Fibroblast of lung (primary cell): ENCODE results near the gene DKK2. TPM values are rescaled to one million over a fixed set of nuclear protein-coding genes. Genes with fewer than 3 reads are reported as not detected.

Source experiments
- DNase-seq, 2 donors: peaks; one replicate each; pipeline versions ENCODE4 v3.0.0 to v3.0.0-alpha.2; 2010; ENCODE audit warnings: low read depth in 2 of 2
- H2AFZ ChIP-seq: 2 replicates; pipeline ENCODE4 v1.5.1; 2012; ENCODE audit warnings: low read length, control low read depth, inconsistent platforms
- H3K27ac ChIP-seq: 2 replicates; pipeline ENCODE4 v1.5.1; 2011; ENCODE audit warnings: low read length, control low read depth; ENCODE audit not compliant: insufficient read depth
- H3K27me3 ChIP-seq: 2 replicates; pipeline ENCODE4 v1.5.1; 2011; ENCODE audit warnings: mild to moderate bottlenecking, low read length; ENCODE audit not compliant: control insufficient read depth, insufficient read depth
- H3K36me3 ChIP-seq: 2 replicates; pipeline ENCODE4 v1.5.1; 2011; ENCODE audit warnings: low read length; ENCODE audit not compliant: control insufficient read depth, insufficient read depth
- H3K4me1 ChIP-seq: 2 replicates; pipeline ENCODE4 v1.5.1; 2011; ENCODE audit warnings: low read length; ENCODE audit not compliant: control insufficient read depth, insufficient read depth; ENCODE audit errors: extremely low read depth
- H3K4me2 ChIP-seq: 2 replicates; pipeline ENCODE4 v1.5.1; 2011; ENCODE audit warnings: low read length, control low read depth; ENCODE audit not compliant: insufficient read depth; ENCODE audit errors: extremely low read depth
- H3K4me3 ChIP-seq, 4 experiments: fragments of 200-600 bp in 1 of 4; sonication (generic) in 1 of 4; replicated peaks in 1 of 4; 2 replicates each; pipeline ENCODE4 v1.5.1; 2011 to 2016; ENCODE audit warnings: low read length in 4 of 4, low read depth in 3 of 4, mild to moderate bottlenecking in 3 of 4, control low read depth in 2 of 4, inconsistent platforms in 1 of 4, mixed read lengths in 1 of 4; ENCODE audit not compliant: insufficient read depth in 1 of 4; ENCODE audit errors: control extremely low read depth in 1 of 4
- H3K79me2 ChIP-seq: 2 replicates; pipeline ENCODE4 v1.5.1; 2012; ENCODE audit warnings: mild to moderate bottlenecking, low read length, inconsistent platforms; ENCODE audit not compliant: control insufficient read depth, insufficient read depth
- H3K9ac ChIP-seq: 2 replicates; pipeline ENCODE4 v1.5.1; 2011; ENCODE audit warnings: mild to moderate bottlenecking, low read length, control low read depth; ENCODE audit not compliant: insufficient read depth
- H3K9me3 ChIP-seq: 2 replicates; pipeline ENCODE4 v1.5.1; 2012; ENCODE audit warnings: low read depth, low read length; ENCODE audit not compliant: control insufficient read depth, insufficient read depth
- H4K20me1 ChIP-seq: 2 replicates; pipeline ENCODE4 v1.5.1; 2011; ENCODE audit warnings: low read length; ENCODE audit not compliant: control insufficient read depth, insufficient read depth; ENCODE audit errors: extremely low read depth
- CTCF ChIP-seq, 2 donors: IDR thresholded peaks in 1 of 2; conservative IDR thresholded peaks in 1 of 2; 1 replicate in 1 of 2; 2 replicates in 1 of 2; pipeline ENCODE4 v1.5.1; 2011 to 2012; ENCODE audit warnings: low read length in 2 of 2, control low read depth in 1 of 2, inconsistent platforms in 1 of 2, low read depth in 1 of 2, mild to moderate bottlenecking in 1 of 2
- EZH2 ChIP-seq: IDR thresholded peaks from 2 replicates; pipeline ENCODE4 v1.5.1; 2012; ENCODE audit warnings: low read length, control low read depth, mild to moderate bottlenecking; ENCODE audit errors: missing control alignments
- polyA plus RNA-seq, 2 donors: library from polyadenylated mRNA; depleted of rRNA in 1 of 2; stranded (reverse) in 1 of 2; unstranded in 1 of 2; fragments of >200 nt; gene quantifications; 2 replicates each; pipeline ENCODE4 v1.2.1, GENCODE V29; 2011 to 2012; ENCODE audit warnings: missing spikeins in 1 of 2
- total RNA-seq: library from RNA; depleted of rRNA; stranded (reverse); fragments of >200 nt; gene quantifications from 2 replicates; pipeline ENCODE4 v1.2.1, GENCODE V29; 2014

Gene DKK2
- total and polyA plus RNA-seq, 2 donors (not counting 1 experiment from before 2014, with no cell fraction given): 0.48 to 1.2 TPM

- peak; percentile 36 to 44 for DNase-seq
- H3K9ac ChIP-seq: no peak overlapping the region
- peak overlapping the region; percentile 49 to 65 (median 55) for H3K4me3 ChIP-seq
- no peak overlapping the region for H3K27ac ChIP-seq
- peak overlapping the region; percentile 86 for H3K4me2 ChIP-seq
- no peaks in the 10 kb centered on the region for H3K9me3 ChIP-seq
- peak overlapping the region; percentile 24 for H2AFZ ChIP-seq
- peaks cover 18% of the 10 kb centered on the region for H3K27me3 ChIP-seq
- H4K20me1 ChIP-seq: no peaks in the 10 kb centered on the region
- no peaks in the 10 kb centered on the region for H3K4me1 ChIP-seq
- H3K36me3 ChIP-seq: no peaks in the 10 kb centered on the region
- TF ChIP-seq CTCF (conservative IDR thresholded peaks at IDR 0.05 in 1 of 2, IDR thresholded peaks at IDR 0.05 in 1 of 2; ENCODE audit: low read depth in 1 of 2, low read length in 2 of 2) (no peak), EZH2 (no peak)
- no peaks in the 10 kb centered on the region for H3K79me2 ChIP-seq
These were observed 906 bp downstream of the DKK2 start for GRCh38 chr4:107034996-107035818.

- no peaks in the 10 kb centered on the region for H3K9me3 ChIP-seq
- peaks cover 18% of the 10 kb centered on the region for H3K27me3 ChIP-seq
- peak; percentile 12 to 39 for TF ChIP-seq CTCF (conservative IDR thresholded peaks at IDR 0.05 in 1 of 2, IDR thresholded peaks at IDR 0.05 in 1 of 2; ENCODE audit: low read depth in 1 of 2, low read length in 2 of 2)
- no peak for TF ChIP-seq EZH2
- H3K4me3 ChIP-seq: peak overlapping the region; percentile 21 to 65 (median 35)
- H3K27ac ChIP-seq: no peak overlapping the region
- no peak overlapping the region for H3K9ac ChIP-seq
- H3K4me2 ChIP-seq: peak overlapping the region; percentile 80
- H3K36me3 ChIP-seq: no peaks in the 10 kb centered on the region
- H3K79me2 ChIP-seq: no peaks in the 10 kb centered on the region
- DNase-seq: peak; percentile 41 to 50
- no peaks in the 10 kb centered on the region for H4K20me1 ChIP-seq
- H2AFZ ChIP-seq: peak overlapping the region; percentile 10
- H3K4me1 ChIP-seq: no peaks in the 10 kb centered on the region
These were observed 1.8 kb downstream of the DKK2 start for GRCh38 chr4:107034091-107034995.

GRCh38 chr4:107027379-107027778 is 8.7 kb downstream of the DKK2 start:
- H3K4me2 ChIP-seq: no peak overlapping the region
- DNase-seq: no peak
- no peaks in the 10 kb centered on the region for H3K79me2 ChIP-seq
- H3K9ac ChIP-seq: no peak overlapping the region
- TF ChIP-seq EZH2: no peak
- TF ChIP-seq CTCF (conservative IDR thresholded peaks at IDR 0.05 in 1 of 2, IDR thresholded peaks at IDR 0.05 in 1 of 2; ENCODE audit: low read depth in 1 of 2, low read length in 2 of 2): no peak
- H3K4me1 ChIP-seq: no peaks in the 10 kb centered on the region
- no peak overlapping the region for H3K4me3 ChIP-seq
- H3K36me3 ChIP-seq: no peaks in the 10 kb centered on the region
- H3K27ac ChIP-seq: no peak overlapping the region
- no peaks in the 10 kb centered on the region for H3K27me3 ChIP-seq
- no peaks in the 10 kb centered on the region for H4K20me1 ChIP-seq
- H2AFZ ChIP-seq: no peak overlapping the region
- H3K9me3 ChIP-seq: no peaks in the 10 kb centered on the region
